ENCODE data around the gene ARMC2. TPM values are rescaled to one million over a fixed set of nuclear protein-coding genes. Genes with fewer than 3 reads are reported as not detected.
"Not testable (repeated sequence)": the region's sequence is repeated elsewhere in the genome, so short reads cannot be mapped to it uniquely, and the experiment has no call there.

Gene ARMC2
- total RNA-seq, 1 donor from 2014 or later: 11.5 TPM

DNA sequence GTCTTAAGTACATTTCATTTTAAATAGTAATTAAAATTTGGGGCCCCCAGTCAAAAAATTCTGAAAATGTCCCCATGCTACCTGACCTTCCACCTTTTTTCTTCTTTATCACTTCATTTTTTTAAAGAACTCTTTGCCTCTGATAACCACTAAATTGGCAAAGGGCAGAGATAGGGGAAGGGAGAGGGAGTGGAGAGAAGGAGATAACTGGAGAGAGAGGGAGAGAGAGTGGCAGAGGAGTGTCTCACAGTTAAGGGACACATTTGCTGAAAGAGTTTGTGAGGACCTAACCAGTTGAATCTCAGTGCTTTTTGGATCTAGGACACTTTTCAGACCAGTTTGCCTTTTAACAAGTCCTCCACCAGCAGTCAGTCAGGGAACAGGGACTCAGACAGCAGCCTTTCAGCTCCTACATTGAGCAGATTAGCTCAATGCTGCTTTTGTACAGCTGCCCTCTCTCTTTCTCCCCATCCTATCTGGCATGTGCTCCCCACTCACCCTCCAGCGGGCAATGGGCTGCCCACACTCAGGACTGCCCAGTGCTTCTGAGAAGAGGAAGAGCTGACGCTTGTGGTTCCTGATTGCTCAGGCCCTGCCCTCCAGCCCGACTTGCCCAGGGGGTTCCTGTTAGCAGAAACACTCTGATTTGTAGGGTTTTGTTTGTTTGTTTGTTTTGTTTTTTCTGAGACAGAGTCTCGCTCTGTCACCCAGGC lies 14.4 kb downstream of the ARMC2 start:
- peak; percentile 86 for ATAC-seq
- DNase-seq: peak; percentile 58
- intact Hi-C loops (cut with micrococcal nuclease): no loop called here

DNA sequence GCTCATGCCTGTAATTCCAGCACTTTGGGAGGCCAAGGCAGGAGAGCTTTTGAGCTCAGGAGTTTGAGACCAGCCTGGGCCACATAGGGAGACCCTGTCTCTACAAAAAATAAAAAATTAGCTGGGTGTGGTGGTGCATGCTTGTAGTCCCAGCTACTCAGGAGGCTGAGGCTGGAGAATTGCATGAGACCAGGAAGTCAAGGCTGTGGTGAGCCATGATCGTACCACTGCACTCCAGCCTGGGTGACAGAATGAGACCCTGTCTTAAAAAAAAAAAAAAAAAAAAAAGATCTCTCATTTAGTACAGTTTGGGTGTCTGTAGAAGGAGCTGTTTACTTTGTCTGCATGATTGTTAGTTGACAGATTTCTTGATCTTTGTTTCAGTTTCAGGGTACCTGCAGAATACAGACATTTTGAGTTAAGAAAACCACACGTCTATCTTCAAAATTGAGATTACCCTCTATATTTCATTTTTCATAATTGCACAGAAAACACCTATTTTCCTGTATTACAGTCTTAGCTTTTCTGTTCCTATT lies 17.6 kb downstream of the ARMC2 start:
- intact Hi-C loops (cut with micrococcal nuclease); DNase-seq; ATAC-seq: not testable (repeated sequence)

DNA sequence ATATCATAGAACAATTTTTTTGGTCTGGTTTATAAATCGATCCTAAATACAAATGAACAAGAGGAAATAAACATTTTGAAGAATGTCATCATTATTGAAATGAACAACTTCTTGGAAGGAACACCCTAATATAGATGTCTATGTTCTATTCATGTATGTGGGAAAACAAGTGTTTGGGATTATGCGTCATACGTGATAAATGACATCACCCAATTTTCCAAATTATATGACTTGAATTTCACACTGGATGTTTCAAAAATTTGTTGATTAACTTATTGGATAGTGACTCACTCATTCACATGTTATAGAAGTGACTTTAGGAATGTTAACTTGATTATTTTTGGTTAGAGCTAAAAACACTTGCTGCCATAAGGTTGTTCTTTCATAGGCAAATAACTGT lies 18.6 kb downstream of the ARMC2 start:
- no peak for DNase-seq
- intact Hi-C loops (cut with micrococcal nuclease): no loop called here
- ATAC-seq: no peak

DNA sequence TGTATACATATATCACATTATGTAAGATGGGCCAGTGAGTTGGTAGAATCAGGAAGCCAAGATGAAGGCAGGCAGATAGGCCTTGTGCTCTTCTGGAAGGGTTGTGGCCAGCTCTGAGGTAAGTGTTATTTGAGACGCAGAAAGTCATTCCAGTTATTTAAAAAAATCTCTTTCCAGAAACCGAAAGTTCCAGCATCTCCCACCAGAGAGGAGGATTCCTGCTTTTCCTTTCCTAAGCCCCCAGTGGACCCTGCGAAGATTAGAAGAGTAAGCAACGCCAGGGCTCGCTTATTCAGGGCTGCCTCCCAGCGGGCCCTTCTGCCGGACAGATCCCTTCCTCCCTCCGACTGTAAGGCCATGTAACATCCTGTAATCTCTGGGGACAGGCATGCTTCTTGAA lies 20.4 kb downstream of the ARMC2 start:
- peak; percentile 64 for DNase-seq
- peak; percentile 77 for ATAC-seq
- intact Hi-C loops (cut with micrococcal nuclease): no loop called here

DNA sequence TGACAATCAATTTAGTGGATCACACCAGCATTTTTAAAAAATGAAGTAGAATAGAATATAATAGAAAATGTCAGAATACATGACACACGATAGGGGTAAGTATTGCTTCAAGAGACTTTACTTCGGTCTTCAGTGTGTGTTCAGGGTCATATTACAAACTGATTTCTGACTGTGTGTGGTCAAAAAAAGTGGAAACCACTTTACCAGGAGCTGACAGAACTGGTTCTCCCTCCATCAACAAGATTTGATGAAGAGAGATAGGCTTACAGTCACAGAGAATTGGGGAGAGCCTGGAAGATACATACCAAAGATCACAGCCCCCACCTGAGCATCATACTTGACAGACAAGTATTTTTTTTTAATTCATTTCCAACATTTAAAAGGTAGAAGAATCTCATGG lies 21.7 kb downstream of the ARMC2 start:
- intact Hi-C loops (cut with micrococcal nuclease): no loop called here
- ATAC-seq (no peak), DNase-seq (no peak)

DNA sequence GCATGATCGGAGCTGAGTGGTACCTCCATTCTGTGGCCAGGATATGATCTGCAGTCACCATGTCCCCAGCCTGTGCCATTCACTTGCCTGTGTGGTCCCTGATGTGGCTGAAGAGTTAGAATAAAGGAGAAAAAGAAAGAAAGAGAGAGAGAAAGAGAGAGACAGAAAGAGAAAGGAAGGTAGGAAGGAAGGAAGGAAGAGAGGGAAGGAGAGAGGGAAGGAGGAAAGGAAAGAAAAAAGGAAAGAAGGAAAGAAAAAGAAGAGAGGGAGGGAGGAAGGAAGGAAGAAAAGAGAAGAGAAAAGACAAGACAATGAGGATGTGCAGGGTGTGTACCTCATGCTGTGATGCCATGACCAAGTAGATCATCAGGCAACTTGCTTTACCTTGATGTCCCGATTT lies 22.1 kb downstream of the ARMC2 start:
- DNase-seq (no peak), ATAC-seq (no peak)
- intact Hi-C loops (cut with micrococcal nuclease): no loop called here

DNA sequence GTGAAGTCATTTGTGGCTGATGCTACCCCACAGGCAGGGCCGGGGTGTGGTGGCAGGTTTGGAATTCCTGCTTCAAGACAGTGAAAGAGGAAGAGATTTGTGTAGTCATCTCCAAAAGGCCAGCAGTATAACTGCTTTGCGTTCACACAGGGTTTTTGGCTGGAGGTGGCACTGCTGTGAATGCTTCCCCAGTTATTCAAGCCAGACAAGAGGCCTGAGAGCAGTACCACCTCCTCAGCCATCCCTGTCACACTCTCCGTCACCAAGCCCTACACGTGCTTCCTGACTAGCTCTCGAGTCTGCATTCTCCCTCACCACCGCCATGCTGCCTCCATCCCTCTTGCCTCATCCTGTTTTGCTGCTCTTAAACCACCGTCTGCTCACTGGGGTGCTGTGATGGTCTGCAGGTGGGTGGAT lies 23.9 kb downstream of the ARMC2 start:
- ATAC-seq: no peak
- no peak for DNase-seq
- intact Hi-C loops (cut with micrococcal nuclease): no loop called here

DNA sequence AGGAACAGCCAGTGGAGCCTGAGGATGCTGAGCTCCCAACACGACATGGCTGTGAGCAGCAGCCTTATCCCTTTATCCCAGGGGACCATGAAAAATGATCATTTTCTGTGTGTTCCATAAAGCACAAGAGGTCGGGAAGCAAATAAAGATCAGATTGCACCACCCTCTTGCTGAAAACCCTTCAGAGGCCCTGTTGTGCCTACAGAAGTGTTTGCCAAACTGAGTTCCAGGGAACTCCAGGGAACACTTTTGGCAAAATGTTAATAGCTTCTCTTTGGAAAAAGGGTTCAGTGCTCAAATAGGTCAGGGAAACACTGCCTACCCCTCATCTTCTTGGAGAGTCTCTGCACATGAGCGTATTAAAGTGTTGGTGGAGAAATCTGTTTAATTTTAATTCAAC lies 24.4 kb downstream of the ARMC2 start:
- DNase-seq (no peak), ATAC-seq (no peak)

DNA sequence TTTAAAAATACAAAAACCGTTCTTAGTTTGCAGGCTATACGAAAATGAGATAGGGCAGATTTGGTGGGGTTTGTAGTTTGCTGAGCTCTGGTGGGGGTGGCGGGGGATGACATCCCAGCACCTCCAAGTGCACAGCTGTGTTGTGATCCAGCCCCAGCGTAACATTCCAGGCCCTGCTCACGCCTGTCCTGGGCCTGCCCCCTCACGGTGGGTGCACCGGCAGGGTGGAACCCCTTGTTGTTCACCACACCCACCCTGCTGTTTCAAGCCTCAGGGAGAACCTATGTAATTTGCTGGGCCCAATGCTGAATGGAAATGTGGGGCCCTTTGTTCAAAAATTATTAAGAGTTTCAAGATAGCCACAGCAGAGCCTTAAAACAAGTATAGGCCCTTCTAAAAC lies 25.0 kb downstream of the ARMC2 start:
- ATAC-seq (no peak), DNase-seq (no peak)
- intact Hi-C loops (cut with micrococcal nuclease): no loop called here

More for the DNA sequence above, 24.4 kb downstream of the ARMC2 start:
- intact Hi-C loops (cut with micrococcal nuclease): no loop called here

DNA sequence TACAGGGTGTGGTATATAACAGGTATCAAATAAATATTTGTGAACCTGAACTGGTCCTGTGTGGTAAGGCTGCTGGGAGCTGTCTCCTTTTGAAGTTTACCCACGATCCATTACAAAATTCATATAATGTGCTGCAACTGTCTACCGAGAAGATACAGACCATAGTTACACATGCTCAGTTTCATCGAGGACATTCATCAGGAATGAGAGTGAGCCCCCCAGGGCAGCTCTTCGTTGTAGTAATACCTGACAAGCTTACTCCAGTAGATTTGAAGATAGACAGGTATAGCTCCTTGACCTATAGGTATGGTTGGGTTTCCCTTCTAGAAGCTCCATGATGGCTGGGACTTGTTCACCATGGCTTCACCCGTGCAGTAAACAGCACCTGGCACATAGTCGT lies 25.7 kb downstream of the ARMC2 start:
- DNase-seq: no peak
- intact Hi-C loops (cut with micrococcal nuclease): no loop called here
- ATAC-seq: peak; percentile 20

DNA sequence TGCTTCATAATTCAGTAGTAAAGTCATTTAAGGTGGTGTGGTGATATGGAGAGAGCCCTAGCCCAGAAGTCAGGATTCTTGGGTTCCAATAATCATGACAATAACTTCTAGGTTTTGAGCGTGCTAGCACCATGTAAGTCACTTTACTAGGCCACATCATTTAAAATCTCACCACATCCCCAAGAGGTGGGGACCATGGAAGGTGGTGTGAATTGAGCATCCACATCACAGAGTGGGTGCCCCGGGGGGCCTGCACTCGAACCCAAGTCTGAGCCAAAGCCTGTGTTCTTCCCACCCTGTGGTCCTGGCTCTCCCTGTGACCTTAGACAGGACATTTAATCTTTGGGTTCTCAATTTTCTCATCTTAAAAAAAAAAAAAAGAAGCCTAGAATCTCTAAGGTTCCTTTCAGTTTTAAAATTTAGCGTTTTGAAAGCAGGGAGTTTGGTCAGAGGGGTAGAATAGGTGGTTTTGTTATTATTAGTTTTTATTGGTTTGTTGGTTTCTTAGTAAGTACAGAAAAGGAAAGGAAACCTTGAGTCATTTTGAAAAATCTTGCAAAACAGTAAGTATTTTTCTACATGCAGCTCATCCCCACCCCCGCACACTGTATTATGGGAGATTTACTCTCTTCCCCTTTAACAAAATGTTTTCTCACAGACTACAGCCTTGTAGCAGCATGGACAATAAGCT lies 26.4 kb downstream of the ARMC2 start:
- intact Hi-C loops (cut with micrococcal nuclease): no loop called here
- ATAC-seq (no peak), DNase-seq (no peak)

DNA sequence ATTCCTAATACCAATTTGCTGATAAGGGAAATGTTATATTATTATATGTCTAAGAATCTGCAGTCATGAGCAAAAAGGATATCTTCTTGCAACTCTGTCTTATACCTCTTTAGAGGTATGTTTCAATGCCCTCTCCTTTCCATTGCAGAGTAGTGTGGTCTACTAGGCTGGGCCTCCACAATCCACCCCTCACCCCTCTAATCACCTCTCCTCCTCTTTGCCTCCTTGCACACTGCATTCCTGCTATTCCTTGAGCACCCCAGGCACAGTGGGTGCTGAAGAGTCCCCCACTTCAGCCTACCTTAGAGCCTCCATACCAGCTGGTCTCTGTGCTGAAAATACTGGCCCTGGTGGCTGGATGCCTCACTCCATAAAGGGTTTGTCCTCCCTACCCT lies 26.9 kb downstream of the ARMC2 start:
- no peak for ATAC-seq
- DNase-seq: no peak
- intact Hi-C loops (cut with micrococcal nuclease): no loop called here

DNA sequence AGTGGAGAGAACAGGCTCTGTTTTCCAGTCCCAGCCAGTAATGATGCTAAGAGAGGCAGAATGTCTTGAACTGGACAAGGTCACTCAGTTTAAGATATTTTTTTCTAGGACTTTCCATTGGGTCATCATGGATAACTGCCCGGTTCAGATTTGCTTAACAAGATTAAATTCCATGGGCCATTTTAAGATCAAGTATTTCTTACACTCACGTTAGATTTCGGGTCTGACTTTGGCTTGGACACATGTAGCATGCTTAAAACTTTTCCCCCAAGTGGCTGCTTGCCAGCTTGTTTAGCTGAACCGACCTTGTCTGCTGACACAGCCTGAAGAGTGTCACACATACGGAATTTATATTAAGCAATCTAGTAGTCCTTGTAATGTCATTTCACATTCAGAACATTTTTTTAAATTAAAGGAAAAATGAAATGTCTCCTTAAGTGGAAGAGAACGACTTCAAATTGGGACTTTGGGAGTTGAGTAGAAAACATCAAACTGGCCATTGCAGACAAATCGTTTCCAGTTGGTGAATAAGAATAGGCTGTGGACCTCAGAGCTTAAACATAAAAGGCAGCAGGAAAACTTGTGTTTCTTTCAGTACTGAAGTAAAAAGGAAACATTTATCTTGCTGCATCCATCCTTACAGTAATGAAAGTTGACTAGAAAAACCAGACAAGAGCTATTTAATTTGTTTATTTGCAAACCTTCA lies 29.0 kb downstream of the ARMC2 start:
- DNase-seq (peak; percentile 73), ATAC-seq (peak; percentile 89)
- intact Hi-C loops (cut with micrococcal nuclease): no loop called here

DNA sequence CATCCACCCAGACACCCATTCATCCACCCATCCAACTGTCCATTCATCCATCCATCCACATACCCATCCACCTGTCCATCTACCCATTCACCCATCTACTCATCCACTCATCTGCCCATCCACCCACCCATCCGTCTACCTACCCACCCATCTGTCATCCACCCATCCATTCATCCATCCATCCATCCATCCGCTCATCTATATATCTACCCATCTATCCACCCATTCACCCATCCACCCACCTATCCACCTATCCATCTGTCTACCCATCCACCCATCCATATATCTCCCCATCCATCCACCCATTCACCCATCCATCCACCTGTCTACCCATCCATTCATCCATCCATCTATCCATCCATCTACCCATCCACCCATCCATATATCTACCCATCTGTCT lies 30.7 kb downstream of the ARMC2 start:
- intact Hi-C loops (cut with micrococcal nuclease): no loop called here
- ATAC-seq: no peak
- DNase-seq: no peak

DNA sequence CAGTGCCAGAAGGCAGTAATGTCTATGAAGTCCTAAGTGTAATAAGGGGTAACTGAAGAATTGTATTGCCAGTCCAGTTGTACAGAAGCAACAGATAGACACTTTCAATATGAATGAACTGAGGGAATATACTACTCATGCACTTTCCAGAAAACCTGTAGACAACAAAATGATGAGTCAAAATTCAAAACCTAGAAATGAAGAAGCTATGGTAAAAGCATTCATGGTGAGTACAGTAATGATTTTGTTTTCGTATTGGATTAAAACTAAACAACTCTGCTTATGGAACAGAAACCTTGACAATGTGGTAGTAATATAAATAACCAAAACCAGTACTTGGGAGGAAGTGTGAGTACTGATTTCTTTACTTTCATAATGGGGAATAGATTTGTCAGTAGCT lies 35.0 kb downstream of the ARMC2 start:
- intact Hi-C loops (cut with micrococcal nuclease): no loop called here
- no peak for DNase-seq
- no peak for ATAC-seq

DNA sequence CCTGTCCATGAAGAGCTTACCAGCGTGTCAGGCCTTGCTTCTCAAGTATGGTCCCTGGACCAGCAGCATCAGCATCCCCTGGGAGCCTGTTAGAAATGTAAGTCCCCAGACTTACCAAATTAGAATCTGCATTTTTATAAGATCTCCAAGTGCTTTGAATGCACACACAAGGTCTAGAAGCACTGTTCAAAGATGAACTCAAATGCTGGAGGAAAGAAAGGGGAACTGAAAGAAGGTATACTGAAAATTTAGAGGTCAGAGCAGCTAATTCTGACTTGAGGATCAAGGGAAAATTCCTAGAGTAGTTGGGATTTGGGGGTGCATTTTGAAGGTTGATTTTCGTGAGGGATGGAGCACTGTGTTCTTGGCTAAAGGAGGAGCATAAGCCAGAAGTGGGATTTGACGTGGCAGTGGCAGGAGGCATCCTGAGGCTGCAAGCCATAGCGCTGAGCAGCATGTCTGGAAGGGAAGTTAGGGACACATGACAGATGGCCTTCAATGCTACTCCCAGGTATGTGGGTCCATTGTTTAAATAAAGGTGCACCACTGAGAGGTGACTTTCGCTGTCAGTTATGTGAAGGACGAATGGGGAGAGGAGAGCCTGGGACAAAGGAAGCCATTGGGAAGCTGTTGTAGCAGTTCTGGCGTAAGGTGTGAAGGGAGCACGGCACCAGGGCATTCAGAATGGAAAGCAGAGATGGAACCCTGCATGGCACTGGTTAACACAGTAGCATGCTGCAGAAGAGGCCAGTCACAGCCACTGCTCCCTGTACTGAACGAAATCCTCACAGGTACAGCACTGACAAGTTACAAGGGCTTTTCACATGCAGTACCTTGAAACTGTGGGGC lies 36.2 kb downstream of the ARMC2 start:
- DNase-seq (no peak), ATAC-seq (peak; percentile 67)
- intact Hi-C loops (cut with micrococcal nuclease): no loop called here

DNA sequence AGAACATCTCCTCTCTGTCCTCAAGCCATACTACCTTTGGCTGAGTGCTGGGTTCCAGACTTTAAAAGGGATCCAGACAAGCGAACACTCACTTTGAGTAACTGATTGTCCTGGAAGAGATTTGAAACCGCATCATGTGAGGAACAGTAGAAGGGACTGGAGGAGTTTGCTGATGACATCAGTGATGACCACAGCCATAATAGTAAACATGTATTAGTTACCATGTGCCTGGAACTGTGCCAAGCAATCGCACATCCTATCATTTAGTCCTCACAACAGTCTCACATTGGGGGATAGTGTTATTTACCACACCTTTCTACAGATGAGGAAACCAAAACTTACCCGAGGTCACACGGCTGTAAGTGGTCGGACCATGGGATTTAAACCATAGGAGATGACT lies 39.8 kb downstream of the ARMC2 start:
- intact Hi-C loops (cut with micrococcal nuclease): no loop called here

DNA sequence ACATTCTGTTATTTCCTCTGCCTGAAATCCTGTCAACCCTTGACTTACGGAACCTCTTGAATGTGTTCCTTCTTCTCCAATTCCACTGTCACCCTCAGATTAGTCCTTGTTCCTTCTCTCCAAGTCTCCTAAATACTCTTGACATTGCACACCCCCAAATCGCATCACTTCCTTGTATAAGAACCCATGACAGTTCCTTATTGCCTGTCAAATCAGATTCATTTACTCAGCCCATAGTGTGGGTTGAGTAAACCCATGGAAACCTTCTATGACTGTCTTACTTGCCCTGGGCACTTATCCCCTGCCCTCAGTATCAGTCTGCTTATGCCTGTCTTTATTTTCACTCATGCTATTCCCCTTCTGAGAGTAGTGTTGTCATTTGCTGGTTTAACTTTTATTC lies 40.5 kb downstream of the ARMC2 start:
- intact Hi-C loops (cut with micrococcal nuclease): no loop called here
- DNase-seq (no peak), ATAC-seq (peak; percentile 26)

More for the DNA sequence above, 39.8 kb downstream of the ARMC2 start:
- ATAC-seq: no peak
- no peak for DNase-seq

DNA sequence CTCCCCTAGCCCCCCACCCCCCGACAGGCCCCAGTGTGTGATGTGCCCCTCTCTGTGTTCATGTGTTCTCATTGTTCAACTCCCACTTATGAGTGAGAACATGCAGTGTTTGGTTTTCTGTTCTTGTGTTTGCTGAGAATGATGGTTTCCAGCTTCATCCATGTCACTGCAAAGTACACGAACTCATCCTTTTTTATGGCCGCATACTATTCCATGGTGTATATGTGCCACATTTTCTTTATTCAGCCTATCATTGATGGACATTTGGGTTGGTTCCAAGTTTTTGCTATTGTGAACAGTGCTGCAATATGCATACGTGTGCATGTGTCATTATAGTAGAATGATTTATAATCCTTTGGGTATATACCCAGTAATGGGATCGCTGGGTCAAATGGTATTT lies 42.7 kb downstream of the ARMC2 start:
- intact Hi-C loops (cut with micrococcal nuclease): loop anchor here (5.0 kb wide), 1 partner anchor 349 kb away; no protein-coding TSS in a partner anchor
- ATAC-seq: not testable (repeated sequence)

More for the DNA sequence above, 42.7 kb downstream of the ARMC2 start:
- DNase-seq: not testable (repeated sequence)

All from left ventricle myocardium superior (tissue), 1 donor.